SJCRH30 (cell line): ENCODE data around the gene ZNF845. TPM values are rescaled to one million over a fixed set of nuclear protein-coding genes. Genes with fewer than 3 reads are reported as not detected.
"Not testable (repeated sequence)": the region's sequence is repeated elsewhere in the genome, so short reads cannot be mapped to it uniquely, and the experiment has no call there.

Experiments
- DNase-seq, 2 experiments: peaks; one replicate each; pipeline ENCODE4 v3.0.0-alpha.2; 2015 to 2020
- H3K27ac ChIP-seq: fragments of 250-450 bp; sonication (Bioruptor Pico); 2 replicates; pipeline ENCODE4 v1.5.1; 2020; ENCODE audit warnings: mild to moderate bottlenecking, moderate library complexity
- H3K27me3 ChIP-seq: fragments of 250-450 bp; sonication (Bioruptor Pico); 2 replicates; pipeline ENCODE4 v1.5.1; 2020; ENCODE audit warnings: mild to moderate bottlenecking, moderate library complexity
- H3K36me3 ChIP-seq: fragments of 250-450 bp; sonication (Bioruptor Pico); 2 replicates; pipeline ENCODE4 v1.5.1; 2020; ENCODE audit warnings: mild to moderate bottlenecking, moderate library complexity
- H3K4me1 ChIP-seq: fragments of 250-450 bp; sonication (Bioruptor Pico); 2 replicates; pipeline ENCODE4 v1.5.1; 2020; ENCODE audit warnings: mild to moderate bottlenecking, moderate library complexity
- H3K4me3 ChIP-seq: fragments of 250-450 bp; sonication (Bioruptor Pico); 2 replicates; pipeline ENCODE4 v1.5.1; 2020; ENCODE audit warnings: mild to moderate bottlenecking, moderate library complexity
- H3K9me3 ChIP-seq: fragments of 250-450 bp; sonication (Bioruptor Pico); replicated peaks from 2 replicates; pipeline ENCODE4 v1.5.1; 2020; ENCODE audit warnings: mild to moderate bottlenecking, moderate library complexity
- total RNA-seq: library from RNA; depleted of rRNA; stranded (reverse); fragments of >200 nt; shearing (Covaris generic); gene quantifications from 2 replicates; pipeline ENCODE4 v1.2.3, GENCODE V29; 2014; rRNA removed

Gene ZNF845
- total RNA-seq: 13.6 TPM in 2 replicates

DNA sequence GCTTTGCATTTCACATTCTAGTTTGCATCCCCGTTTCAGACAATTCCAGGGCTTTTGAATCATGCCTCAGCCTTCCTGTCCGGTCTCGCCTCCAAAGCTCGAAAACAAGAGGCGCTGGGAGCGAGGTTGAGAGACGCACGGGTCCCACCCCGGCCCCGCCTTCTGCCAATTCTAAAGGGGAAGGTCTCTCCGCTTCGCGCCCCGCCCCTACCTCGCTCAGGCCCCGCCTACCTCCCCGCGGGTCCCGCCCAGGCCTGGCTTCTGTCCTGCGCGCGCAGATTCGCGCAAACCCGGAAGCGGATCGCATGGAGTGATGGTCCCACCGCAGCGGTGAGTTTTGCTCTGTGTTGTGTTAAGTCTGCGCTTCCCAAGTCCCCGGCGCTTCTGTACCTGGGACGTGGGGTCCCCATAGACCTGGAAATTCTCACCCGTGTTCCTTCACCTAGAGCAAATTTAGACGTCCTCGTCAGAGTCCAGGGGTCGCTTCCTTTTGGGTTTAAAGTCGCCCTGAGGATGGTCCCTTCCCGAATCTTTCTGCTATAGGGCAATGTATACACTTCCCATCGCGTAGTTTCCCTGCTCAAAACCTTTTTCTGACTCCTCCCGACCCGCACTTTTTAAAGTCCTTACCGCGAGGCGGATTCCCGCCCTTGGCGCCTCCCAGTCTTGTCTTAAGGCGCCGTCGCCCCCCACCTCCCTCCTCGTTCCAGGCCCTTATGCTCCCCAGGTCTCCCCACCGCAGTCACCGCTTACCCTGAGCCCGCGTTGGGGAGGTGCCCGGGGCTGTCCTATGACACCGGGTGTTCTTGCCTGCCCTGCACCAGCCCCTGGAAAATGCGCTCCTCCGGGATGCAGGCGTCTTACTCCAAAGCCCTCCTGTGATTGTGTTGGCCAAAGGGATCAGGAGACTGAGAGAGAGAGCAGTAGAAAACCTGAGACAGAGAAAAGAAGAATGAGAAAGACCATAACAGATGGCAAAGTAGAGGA is at the start of gene ZNF845:
ZNF845 (plus strand) TSS at position 287 of the 987 bp plus-strand sequence. CDS start 7,559 bp downstream, outside the sequence.
- peak; percentile 94 to 95 for DNase-seq
- H3K27me3 ChIP-seq: no peaks in the 10 kb centered on the region
- H3K4me1 ChIP-seq: no peaks in the 10 kb centered on the region
- H3K9me3 ChIP-seq: no peaks in the 10 kb centered on the region
- H3K4me3 ChIP-seq: peak within 1 kb of the TSS; percentile 73
- peak within 1 kb of the TSS; percentile 55 for H3K27ac ChIP-seq
- H3K36me3 ChIP-seq: peaks cover 6% of the 10 kb centered on the region; the same call in 1 of the 2 replicates

DNA sequence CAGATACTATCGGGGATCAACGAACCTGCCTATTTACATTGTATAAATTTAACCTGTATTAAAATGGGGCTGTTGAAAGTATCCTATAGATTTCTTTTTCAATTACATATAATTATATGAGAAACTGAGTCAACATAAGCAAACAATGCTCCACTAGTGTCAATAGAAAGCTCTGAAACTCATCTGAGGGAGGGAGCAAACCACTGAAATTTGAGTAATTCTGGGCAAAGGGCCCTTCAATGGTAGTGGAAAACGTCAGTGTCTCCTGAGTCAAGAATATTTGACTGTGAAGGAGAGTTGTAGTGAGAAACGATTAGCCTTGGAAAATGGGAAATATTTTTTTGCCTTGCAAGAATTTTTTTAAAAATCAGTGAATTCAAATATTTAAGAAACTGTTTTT is 48.5 kb upstream of the ZNF845 start:
- no peaks in the 10 kb centered on the region for H3K36me3 ChIP-seq
- H3K4me3 ChIP-seq: no peak overlapping the region
- no peaks in the 10 kb centered on the region for H3K9me3 ChIP-seq
- H3K27ac ChIP-seq: no peak overlapping the region
- no peak for DNase-seq
- no peaks in the 10 kb centered on the region for H3K27me3 ChIP-seq
- H3K4me1 ChIP-seq: no peaks in the 10 kb centered on the region

DNA sequence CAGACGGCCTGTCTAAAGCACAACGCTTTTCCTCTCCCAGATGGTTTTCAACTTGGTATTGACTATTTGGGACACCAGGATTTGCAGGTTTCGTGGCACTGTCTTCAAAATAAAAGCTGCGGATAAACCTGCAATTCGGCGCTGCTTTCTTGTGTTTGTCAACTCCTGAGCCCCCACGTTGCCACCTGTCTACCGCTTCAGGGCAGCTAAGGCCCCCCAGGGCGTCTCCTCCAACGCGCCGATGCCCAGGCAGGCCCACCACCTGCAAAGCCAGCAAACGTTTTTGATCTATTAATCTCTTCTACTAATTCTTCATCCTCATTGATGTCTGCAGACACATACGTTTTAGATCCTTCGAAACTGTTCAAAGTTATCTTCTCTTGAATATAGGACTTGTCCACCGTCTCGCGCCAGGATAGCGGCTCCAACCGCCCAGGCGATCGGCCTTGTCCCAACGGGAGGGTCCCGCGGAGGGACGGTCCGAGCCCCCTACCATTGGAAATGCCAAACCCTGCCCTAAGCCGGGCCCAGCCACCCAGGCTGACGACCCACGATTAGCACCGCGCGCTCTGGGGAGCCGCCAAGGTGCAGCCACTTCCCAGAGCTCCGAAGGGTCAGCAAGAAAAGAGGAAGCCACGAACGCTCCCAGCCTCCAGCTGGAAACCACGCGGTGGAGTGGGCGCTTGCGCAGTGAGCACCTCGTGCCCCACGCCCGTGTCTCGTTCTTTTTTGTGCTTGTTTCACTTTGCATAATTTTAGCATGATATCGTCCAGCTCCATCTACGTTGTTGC is 42.6 kb upstream of the ZNF845 start:
- H3K27ac ChIP-seq: no peak overlapping the region
- no peaks in the 10 kb centered on the region for H3K36me3 ChIP-seq
- DNase-seq: no peak
- H3K4me3 ChIP-seq: no peak overlapping the region
- no peaks in the 10 kb centered on the region for H3K4me1 ChIP-seq
- H3K27me3 ChIP-seq: no peaks in the 10 kb centered on the region
- no peaks in the 10 kb centered on the region for H3K9me3 ChIP-seq

DNA sequence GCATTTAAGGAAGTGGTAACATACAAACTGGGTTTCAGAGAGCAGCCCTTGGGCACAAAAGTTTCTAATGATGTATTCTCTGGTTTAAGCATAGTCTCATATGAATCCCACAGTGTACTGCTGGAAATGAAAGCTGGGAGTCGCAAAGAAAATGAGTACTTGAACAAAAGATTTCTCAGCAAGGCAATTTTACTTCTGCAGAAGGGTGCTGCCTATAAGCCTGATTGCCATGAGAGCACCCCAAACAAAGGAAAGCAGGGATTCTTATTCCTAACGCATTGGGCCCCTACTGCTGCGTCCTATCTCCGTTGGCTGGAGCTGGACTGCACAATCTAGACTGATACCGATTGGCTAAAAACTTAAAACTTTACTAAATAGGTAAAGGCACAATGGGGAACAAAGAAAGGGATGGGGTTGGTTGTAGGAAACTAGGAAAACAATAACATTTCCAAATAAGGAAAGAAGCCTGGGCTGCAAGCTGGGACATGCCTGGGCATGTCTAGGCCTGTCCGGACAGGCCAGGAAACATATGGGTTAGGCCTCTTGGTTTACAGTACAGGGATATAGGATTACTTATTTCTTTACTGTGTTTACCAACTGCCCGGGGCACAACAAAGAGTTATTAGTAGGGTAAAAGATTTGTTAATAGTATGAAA is 38.6 kb upstream of the ZNF845 start:
- DNase-seq: no peak
- Histone ChIP-seq H3K36me3 (no peaks in the 10 kb centered on the region), H3K4me3 (no peak overlapping the region), H3K9me3 (no peaks in the 10 kb centered on the region), H3K27ac (no peak overlapping the region), H3K27me3 (no peaks in the 10 kb centered on the region), H3K4me1 (no peaks in the 10 kb centered on the region)

DNA sequence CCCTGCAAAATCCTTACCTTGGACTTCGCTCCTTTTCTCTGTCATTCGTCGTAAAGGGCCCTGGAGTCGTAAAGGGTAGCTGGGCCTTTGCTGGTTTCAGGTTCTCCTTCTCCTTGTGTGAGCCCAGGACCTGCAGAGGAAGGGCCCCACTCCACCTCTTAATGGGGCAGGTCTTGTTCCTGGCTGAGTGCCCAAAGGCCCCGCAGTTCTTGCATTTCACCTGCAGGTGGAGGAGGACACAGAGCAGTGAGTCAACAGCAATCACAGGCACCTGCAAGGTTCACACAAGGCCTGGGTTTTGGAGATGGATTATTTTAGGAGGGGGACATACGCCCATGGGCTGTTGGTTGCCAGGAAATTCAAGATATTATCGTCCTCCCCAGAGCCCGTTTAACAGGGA is 32.2 kb upstream of the ZNF845 start:
- not testable (repeated sequence) for DNase-seq, H3K36me3 ChIP-seq, H3K9me3 ChIP-seq, H3K4me3 ChIP-seq, H3K4me1 ChIP-seq, H3K27ac ChIP-seq, H3K27me3 ChIP-seq

DNA sequence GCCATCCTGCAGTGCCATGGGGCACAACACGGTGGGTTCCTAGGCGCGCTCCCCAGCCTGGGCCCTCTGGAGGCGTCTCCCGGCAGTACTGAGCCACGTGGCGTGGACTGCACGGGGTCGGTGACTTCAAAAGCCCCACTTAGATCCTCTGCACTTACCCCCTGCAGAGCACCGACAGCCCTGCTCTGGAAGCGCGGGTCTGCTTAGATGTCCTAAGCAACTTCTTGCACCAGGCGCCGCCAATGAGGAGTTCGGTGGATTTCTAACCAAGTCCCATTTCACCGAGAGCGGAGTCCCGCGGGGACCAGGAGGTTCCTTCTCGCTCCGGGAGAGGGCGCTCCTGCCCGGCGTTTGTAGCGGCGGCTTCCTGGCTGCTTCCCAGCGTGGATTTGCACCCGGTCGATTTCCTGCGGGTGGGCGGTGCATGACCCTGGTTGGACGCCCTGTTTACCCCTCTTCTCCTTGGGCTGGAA is 25.2 kb upstream of the ZNF845 start:
- H3K36me3 ChIP-seq: no peaks in the 10 kb centered on the region

DNA sequence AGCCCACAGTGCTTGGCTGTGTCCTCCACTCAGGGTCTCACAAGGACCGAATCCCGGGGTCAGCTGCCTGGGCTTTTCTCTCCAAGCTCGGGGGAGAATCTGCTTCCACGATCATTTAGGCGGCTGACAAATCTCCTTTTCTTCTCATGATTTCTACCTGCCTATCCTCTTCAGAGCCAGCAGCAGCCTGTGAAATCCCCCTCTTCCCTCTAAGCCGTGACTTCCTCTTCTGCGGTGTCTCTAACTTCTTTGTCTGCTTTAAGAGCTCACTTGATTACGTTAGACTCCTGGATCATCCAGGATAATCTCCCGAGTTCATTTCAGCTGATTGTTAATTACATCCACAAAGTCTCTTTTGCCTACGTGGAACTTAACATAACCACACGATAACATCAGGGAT is 22.5 kb upstream of the ZNF845 start:
- no peaks in the 10 kb centered on the region for H3K36me3 ChIP-seq
- no peak overlapping the region for H3K27ac ChIP-seq
- no peaks in the 10 kb centered on the region for H3K4me1 ChIP-seq
- H3K27me3 ChIP-seq: no peaks in the 10 kb centered on the region
- H3K4me3 ChIP-seq: no peak overlapping the region
- no peaks in the 10 kb centered on the region for H3K9me3 ChIP-seq
- DNase-seq: no peak

More for the DNA sequence above, 25.2 kb upstream of the ZNF845 start:
- H3K4me1 ChIP-seq: no peaks in the 10 kb centered on the region
- DNase-seq: peak; percentile 14 to 40
- H3K27ac ChIP-seq: no peak overlapping the region
- H3K27me3 ChIP-seq: no peaks in the 10 kb centered on the region
- no peak overlapping the region for H3K4me3 ChIP-seq
- no peaks in the 10 kb centered on the region for H3K9me3 ChIP-seq

DNA sequence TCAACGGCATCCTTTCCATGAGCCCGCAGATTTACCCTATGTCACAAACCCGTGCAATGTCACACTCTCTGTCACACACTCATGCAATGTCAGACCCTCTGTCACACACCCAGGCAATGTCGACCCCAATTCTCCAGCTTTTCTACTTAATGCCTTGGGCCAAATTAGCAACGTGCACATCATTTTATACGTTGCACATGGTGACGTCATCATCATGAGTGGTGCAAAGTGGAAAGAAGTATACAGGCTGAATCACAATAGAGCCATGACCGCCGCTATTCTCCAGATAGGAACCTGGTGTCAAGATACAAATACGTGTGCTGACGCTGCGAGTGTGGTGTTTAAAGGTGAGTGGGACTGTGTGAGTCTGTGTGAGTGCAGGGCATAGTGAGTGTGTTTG is 21.7 kb upstream of the ZNF845 start:
- H3K4me3 ChIP-seq: no peak overlapping the region

DNA sequence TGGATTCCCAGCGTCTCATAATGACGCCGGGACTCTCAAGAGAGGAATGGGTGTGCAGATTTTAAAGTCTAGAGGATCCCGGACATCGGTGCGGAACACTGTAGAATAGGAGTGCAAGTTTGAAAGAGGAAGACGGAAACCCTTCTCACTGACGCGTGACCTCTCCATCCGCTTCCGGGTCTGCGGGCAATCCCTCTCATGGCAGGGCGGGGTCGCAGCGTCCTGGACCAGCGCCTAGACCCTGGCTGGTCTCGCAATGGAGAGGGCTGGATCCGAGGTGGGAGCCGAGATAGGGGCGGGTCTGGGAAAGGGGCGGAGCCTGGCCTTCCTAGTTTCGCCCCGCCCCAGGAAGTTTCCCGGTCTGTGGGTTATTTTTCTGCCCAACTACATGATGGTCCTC is 4.6 kb upstream of the ZNF845 start:
- H3K27me3 ChIP-seq: no peaks in the 10 kb centered on the region
- no peaks in the 10 kb centered on the region for H3K36me3 ChIP-seq
- H3K27ac ChIP-seq: no peak overlapping the region
- peak; percentile 19 to 22 for DNase-seq
- H3K9me3 ChIP-seq: no peaks in the 10 kb centered on the region
- no peaks in the 10 kb centered on the region for H3K4me1 ChIP-seq
- H3K4me3 ChIP-seq: no peak overlapping the region

More for the DNA sequence above, 21.7 kb upstream of the ZNF845 start:
- DNase-seq: no peak
- no peaks in the 10 kb centered on the region for H3K4me1 ChIP-seq
- no peak overlapping the region for H3K27ac ChIP-seq
- H3K9me3 ChIP-seq: no peaks in the 10 kb centered on the region
- H3K36me3 ChIP-seq: no peaks in the 10 kb centered on the region
- no peaks in the 10 kb centered on the region for H3K27me3 ChIP-seq

DNA sequence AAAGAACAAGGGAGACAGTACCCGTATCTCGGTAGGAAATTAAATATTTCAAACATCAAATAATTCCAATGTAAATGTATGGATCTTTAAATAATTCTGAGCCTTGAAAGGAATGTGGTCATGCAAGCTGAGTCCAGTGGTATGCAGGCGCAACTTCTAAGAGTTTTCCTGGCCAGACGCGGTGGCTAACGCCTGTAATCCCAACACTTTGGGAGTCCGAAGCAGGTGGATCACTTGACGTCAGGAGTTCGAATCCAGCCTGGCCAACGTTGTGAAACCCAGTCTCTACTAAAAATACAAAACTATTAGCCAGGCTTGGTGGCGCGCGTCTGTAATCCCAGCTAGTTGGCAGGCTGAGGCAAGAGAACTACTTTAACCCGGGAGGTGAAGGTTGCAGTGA is 1.1 kb upstream of the ZNF845 start:
- H3K36me3 ChIP-seq: peaks cover 2% of the 10 kb centered on the region; the same call in 1 of the 2 replicates
- no peaks in the 10 kb centered on the region for H3K27me3 ChIP-seq
- no peak overlapping the region for H3K27ac ChIP-seq
- no peak for DNase-seq
- peak overlapping the region; percentile 73 for H3K4me3 ChIP-seq
- no peaks in the 10 kb centered on the region for H3K4me1 ChIP-seq
- H3K9me3 ChIP-seq: no peaks in the 10 kb centered on the region

DNA sequence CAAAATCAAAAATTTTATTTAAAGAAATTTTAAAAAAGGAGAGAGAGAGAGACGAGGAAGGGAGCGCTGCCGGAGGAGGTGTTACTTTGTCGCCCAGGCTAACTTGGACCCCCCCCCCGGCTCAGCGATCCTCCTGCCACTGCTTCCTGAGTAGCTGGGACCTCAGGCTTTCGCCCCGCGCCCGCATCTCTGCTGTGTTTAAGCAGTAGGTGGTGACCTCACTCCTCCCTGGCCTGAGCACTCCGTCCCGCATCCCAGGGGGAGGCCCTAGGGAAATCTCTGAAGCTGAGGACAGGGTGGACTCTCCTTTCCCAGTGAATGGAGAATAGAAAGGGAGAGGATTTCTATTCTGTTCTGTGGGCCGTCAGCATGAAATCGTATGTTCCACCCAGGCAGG is 485 bp upstream of the ZNF845 start:
- Histone ChIP-seq H3K4me3 (peak overlapping the region; percentile 73), H3K27me3 (no peaks in the 10 kb centered on the region), H3K27ac (peak overlapping the region; percentile 55), H3K36me3 (peaks cover 6% of the 10 kb centered on the region; the same call in 1 of the 2 replicates), H3K9me3 (no peaks in the 10 kb centered on the region), H3K4me1 (no peaks in the 10 kb centered on the region)
- peak; percentile 69 to 76 for DNase-seq

DNA sequence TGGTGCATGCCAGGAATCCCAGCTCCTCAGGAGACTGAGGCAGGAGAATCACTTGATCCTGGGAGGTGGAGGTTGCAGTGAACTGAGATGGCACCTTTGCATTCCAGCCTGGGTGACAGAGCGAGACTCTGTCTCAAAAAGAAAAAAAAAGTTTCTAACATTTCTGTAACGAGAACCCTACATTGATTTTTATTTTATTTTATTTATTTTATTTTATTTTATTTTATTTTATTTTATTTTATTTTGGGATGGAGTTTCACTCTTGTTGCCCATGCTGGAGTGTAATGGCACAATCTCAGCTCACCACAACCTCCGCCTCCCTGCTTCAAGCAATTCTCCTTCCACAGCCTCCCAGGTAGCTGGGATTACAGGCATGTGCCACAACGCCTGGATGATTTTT is 10.9 kb downstream of the ZNF845 start:
- H3K36me3 ChIP-seq: peaks cover 60% of the 10 kb centered on the region
- H3K27me3 ChIP-seq, DNase-seq, H3K9me3 ChIP-seq, H3K27ac ChIP-seq, H3K4me1 ChIP-seq, H3K4me3 ChIP-seq: not testable (repeated sequence)

DNA sequence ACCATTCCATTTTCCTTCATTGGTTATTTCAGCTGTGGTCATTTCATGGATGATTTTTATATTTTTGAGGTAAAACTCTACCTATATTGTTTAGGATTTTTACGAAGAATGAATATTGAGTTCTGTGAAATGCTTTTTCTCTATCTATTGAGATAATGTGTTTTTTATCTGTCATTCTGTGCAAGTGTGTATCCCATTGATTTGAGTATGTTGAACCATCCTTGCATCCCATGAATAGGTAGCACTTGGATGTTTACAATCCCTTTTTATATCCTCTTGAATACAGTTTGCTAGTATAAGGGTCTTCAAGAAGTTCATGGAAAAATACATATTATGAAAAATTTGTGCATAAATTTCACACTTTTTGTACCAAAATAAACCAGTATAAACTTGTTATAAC is 22.2 kb downstream of the ZNF845 start:
- Histone ChIP-seq H3K36me3 (peaks cover 38% of the 10 kb centered on the region), H3K9me3 (peaks cover 27% of the 10 kb centered on the region)
- DNase-seq: no peak

DNA sequence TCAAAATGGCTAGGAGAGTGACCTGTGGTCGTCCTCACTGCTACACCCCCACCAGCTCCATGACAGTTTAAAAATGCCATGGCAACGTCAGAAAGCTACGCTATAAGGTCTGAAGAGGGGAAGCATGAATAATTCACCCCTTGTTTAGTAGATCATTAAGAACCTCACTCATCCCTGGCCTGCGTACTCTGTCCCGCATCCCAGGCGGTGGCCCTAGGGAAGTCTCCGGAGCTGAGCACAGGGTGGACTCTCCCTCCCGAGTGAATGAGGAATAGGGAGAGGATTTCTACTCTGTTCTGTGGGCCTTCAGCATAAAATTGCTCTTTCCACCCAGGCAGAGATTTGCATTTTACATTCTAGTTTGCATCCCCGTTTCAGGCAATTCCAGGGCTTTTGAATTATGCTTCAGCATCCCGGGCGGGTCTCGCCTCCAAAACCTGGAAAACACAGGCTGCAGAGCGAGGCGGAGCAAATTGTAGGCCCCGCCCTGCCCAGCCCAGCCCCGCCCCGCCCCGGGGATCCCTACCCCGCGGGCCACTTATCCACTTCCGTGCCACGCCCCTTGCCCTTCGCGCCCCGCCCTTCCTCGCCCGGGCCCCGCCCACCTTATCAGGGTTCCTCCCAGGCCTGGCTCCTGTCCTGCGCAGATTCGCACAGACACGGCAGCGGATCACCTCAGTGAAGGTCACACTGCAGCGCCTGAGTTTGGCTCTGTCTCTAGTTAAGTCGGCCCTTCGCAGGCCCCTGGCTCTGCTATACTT is 24.5 kb downstream of the ZNF845 start:
- Histone ChIP-seq H3K36me3 (peaks cover 19% of the 10 kb centered on the region), H3K27me3 (no peaks in the 10 kb centered on the region), H3K4me1 (no peaks in the 10 kb centered on the region), H3K27ac (no peak overlapping the region), H3K4me3 (no peak overlapping the region), H3K9me3 (peaks cover 17% of the 10 kb centered on the region)
- DNase-seq: no peak

More for the DNA sequence above, 22.2 kb downstream of the ZNF845 start:
- H3K27me3 ChIP-seq: no peaks in the 10 kb centered on the region
- H3K4me3 ChIP-seq: no peak overlapping the region
- H3K27ac ChIP-seq: no peak overlapping the region
- no peaks in the 10 kb centered on the region for H3K4me1 ChIP-seq
